GM18951 (cell line): ENCODE measurements around the gene S100A6.

ENCODE experiments used
- POLR2A ChIP-seq: IDR thresholded peaks from 4 replicates; pipeline ENCODE4 v1.6.1; 2011; ENCODE audit warnings: mild to moderate bottlenecking; ENCODE audit not compliant: insufficient read length, insufficient read depth; ENCODE audit errors: extremely low read depth
- in situ Hi-C: fragments of 300-500 bp; cut with MboI; formaldehyde crosslinking; loops from one replicate; pipeline ENCODE4 v1.12.0; 2022; ENCODE audit warnings: low sequenced_read_pairs, mixed read lengths, inconsistent platforms; ENCODE audit not compliant: unreplicated experiment

Gene S100A6

GRCh38 chr1:153536012-153536670 lies 350 bp upstream of the S100A6 start:
- in situ Hi-C loops, result no loop called here
- TF ChIP-seq POLR2A, result peak; percentile 33

GRCh38 chr1:153534925-153535241 lies 908 bp downstream of the S100A6 start:
- no peak for TF ChIP-seq POLR2A
- in situ Hi-C loops, result no loop called here

- TF ChIP-seq POLR2A, result no peak
- in situ Hi-C loops, result no loop called here
Measured at GRCh38 chr1:153534226-153534924, 1.4 kb downstream of the S100A6 start.

GRCh38 chr1:153533689-153534201 lies 2.0 kb downstream of the S100A6 start:
- in situ Hi-C loops, result no loop called here
- TF ChIP-seq POLR2A, result no peak

- TF ChIP-seq POLR2A, result no peak
- in situ Hi-C loops, result no loop called here
Measured at GRCh38 chr1:153532769-153533599, 2.8 kb downstream of the S100A6 start.

- no peak for TF ChIP-seq POLR2A
- in situ Hi-C loops, result no loop called here
Measured at GRCh38 chr1:153532181-153532580, 3.6 kb downstream of the S100A6 start.

GRCh38 chr1:153531638-153532037 lies 4.2 kb downstream of the S100A6 start:
- TF ChIP-seq POLR2A, result no peak
- in situ Hi-C loops, result no loop called here

- in situ Hi-C loops, result no loop called here
- no peak for TF ChIP-seq POLR2A
Measured at GRCh38 chr1:153527683-153528040, 8.1 kb downstream of the S100A6 start.

GRCh38 chr1:153527023-153527682 lies 8.6 kb downstream of the S100A6 start:
- in situ Hi-C loops, result no loop called here
- no peak for TF ChIP-seq POLR2A

GRCh38 chr1:153526132-153526543 lies 9.7 kb downstream of the S100A6 start:
- in situ Hi-C loops, result no loop called here
- TF ChIP-seq POLR2A, result no peak

- TF ChIP-seq POLR2A, result no peak
- in situ Hi-C loops, result no loop called here
Measured at GRCh38 chr1:153525088-153525728, 10.6 kb downstream of the S100A6 start.

- in situ Hi-C loops, result loop anchor here (25.0 kb wide), 1 partner anchor 465 kb away; the partner anchor contains the start of genes JTB, RAB13 and RPS27
Measured at GRCh38 chr1:153522353-153523048, 13.3 kb downstream of the S100A6 start.

- in situ Hi-C loops, result loop anchor here (25.0 kb wide), 1 partner anchor 465 kb away; the partner anchor contains the start of genes JTB, RAB13 and RPS27
Measured at GRCh38 chr1:153521808-153522207, 14.0 kb downstream of the S100A6 start.
